ENCODE measurements around the gene NUP50. TPM values are rescaled to one million over a fixed set of nuclear protein-coding genes. Genes with fewer than 3 reads are reported as not detected.

The NUP50 gene
- polyA plus RNA-seq (ENCODE audit: insufficient read length in 12 of 12) = 10 to 100 TPM in 11 of 12 donors, not detected in 1; 16.9 to 55.7 (median 24.9) TPM
- long read RNA-seq, donor 1, full-length matches to known transcripts = 8 of 14 reads
- long read RNA-seq, donor 1, partial matches to known transcripts = 6 of 14 reads
- long read RNA-seq, donor 1, other reads (novel, unspliced or antisense) = 0 of 14 reads
- long read RNA-seq, donor 2, full-length matches to known transcripts = 4 of 4 reads
- long read RNA-seq, donor 2, partial matches to known transcripts = 0 of 4 reads
- long read RNA-seq, donor 2, other reads (novel, unspliced or antisense) = 0 of 4 reads
- long read RNA-seq, donor 3, full-length matches to known transcripts = 2 of 17 reads
- long read RNA-seq, donor 3, partial matches to known transcripts = 15 of 17 reads
- long read RNA-seq, donor 3, other reads (novel, unspliced or antisense) = 0 of 17 reads
- long read RNA-seq, donor 4, full-length matches to known transcripts = 1 of 1 reads
- long read RNA-seq, donor 4, partial matches to known transcripts = 0 of 1 reads
- long read RNA-seq, donor 4, other reads (novel, unspliced or antisense) = 0 of 1 reads
- long read RNA-seq, donor 5, full-length matches to known transcripts = 3 of 3 reads
- long read RNA-seq, donor 5, partial matches to known transcripts = 0 of 3 reads
- long read RNA-seq, donor 5, other reads (novel, unspliced or antisense) = 0 of 3 reads
- long read RNA-seq, donor 6, full-length matches to known transcripts = 3 of 3 reads
- long read RNA-seq, donor 6, partial matches to known transcripts = 0 of 3 reads
- long read RNA-seq, donor 6, other reads (novel, unspliced or antisense) = 0 of 3 reads
- long read RNA-seq, donor 7, full-length matches to known transcripts = 3 of 3 reads
- long read RNA-seq, donor 7, partial matches to known transcripts = 0 of 3 reads
- long read RNA-seq, donor 7, other reads (novel, unspliced or antisense) = 0 of 3 reads
- long read RNA-seq, donor 8, full-length matches to known transcripts = 5 of 5 reads
- long read RNA-seq, donor 8, partial matches to known transcripts = 0 of 5 reads
- long read RNA-seq, donor 8, other reads (novel, unspliced or antisense) = 0 of 5 reads
- long read RNA-seq, donor 9, full-length matches to known transcripts = 4 of 4 reads
- long read RNA-seq, donor 9, partial matches to known transcripts = 0 of 4 reads
- long read RNA-seq, donor 9, other reads (novel, unspliced or antisense) = 0 of 4 reads
- long read RNA-seq, donor 10, full-length matches to known transcripts = 4 of 4 reads
- long read RNA-seq, donor 10, partial matches to known transcripts = 0 of 4 reads
- long read RNA-seq, donor 10, other reads (novel, unspliced or antisense) = 0 of 4 reads
- long read RNA-seq, donor 11, full-length matches to known transcripts = 5 of 11 reads
- long read RNA-seq, donor 11, partial matches to known transcripts = 6 of 11 reads
- long read RNA-seq, donor 11, other reads (novel, unspliced or antisense) = 0 of 11 reads

- DNase-seq = peak; percentile 97
Observed at GRCh38 chr22:45163451-45164269, at the start of gene NUP50. Gene NUP50, plus strand, starts transcription at chr22:45163925. Its CDS starts 4,253 bp downstream, at chr22:45168178.

GRCh38 chr22:45120440-45120839, 43.3 kb upstream of the NUP50 start:
- no peak for DNase-seq

- DNase-seq = no peak
Observed at GRCh38 chr22:45120931-45121330, 42.8 kb upstream of the NUP50 start.

GRCh38 chr22:45124176-45124847, 39.4 kb upstream of the NUP50 start:
- DNase-seq = no peak

- peak; percentile 23 for DNase-seq
Observed at GRCh38 chr22:45125188-45125587, 38.5 kb upstream of the NUP50 start.

GRCh38 chr22:45127866-45128265, 35.9 kb upstream of the NUP50 start:
- DNase-seq = no peak

GRCh38 chr22:45129703-45130524, 33.8 kb upstream of the NUP50 start:
- DNase-seq = no peak

- no peak for DNase-seq
Observed at GRCh38 chr22:45130891-45131290, 32.8 kb upstream of the NUP50 start.

GRCh38 chr22:45131749-45132148, 32.0 kb upstream of the NUP50 start:
- DNase-seq = no peak

- no peak for DNase-seq
Observed at GRCh38 chr22:45134313-45134712, 29.4 kb upstream of the NUP50 start.

- DNase-seq = no peak
Observed at GRCh38 chr22:45136594-45136993, 27.1 kb upstream of the NUP50 start.

GRCh38 chr22:45139693-45140092, 24.0 kb upstream of the NUP50 start:
- DNase-seq = no peak

- no peak for DNase-seq
Observed at GRCh38 chr22:45142376-45142775, 21.3 kb upstream of the NUP50 start.

- DNase-seq = no peak
Observed at GRCh38 chr22:45144916-45145315, 18.8 kb upstream of the NUP50 start.

GRCh38 chr22:45149671-45150070, 14.1 kb upstream of the NUP50 start:
- DNase-seq = no peak

- no peak for DNase-seq
Observed at GRCh38 chr22:45150139-45150538, 13.6 kb upstream of the NUP50 start.

- DNase-seq = no peak
Observed at GRCh38 chr22:45151503-45151902, 12.2 kb upstream of the NUP50 start.

GRCh38 chr22:45154383-45154782, 9.3 kb upstream of the NUP50 start:
- no peak for DNase-seq

Data from muscle of arm (tissue), 14 donors.